Vagina (tissue), 2 donors: ENCODE data around the gene SPHK2. TPM values are rescaled to one million over a fixed set of nuclear protein-coding genes. Genes with fewer than 3 reads are reported as not detected.

Source experiments
- DNase-seq, 2 donors: peaks; one replicate each; pipeline ENCODE4 v3.0.0-alpha.2; 2017; ENCODE audit errors: extremely low spot score in 2 of 2
- H3K27ac ChIP-seq: fragments of 200-600 bp; sonication (generic); one replicate; pipeline ENCODE4 v1.5.1; 2019
- H3K27me3 ChIP-seq: fragments of 200-600 bp; sonication (generic); one replicate; pipeline ENCODE4 v1.5.1; 2019
- H3K36me3 ChIP-seq, 2 donors: fragments of 200-600 bp; sonication (generic); one replicate each; pipeline ENCODE4 v1.5.1; 2017 to 2019
- H3K4me1 ChIP-seq: fragments of 200-600 bp; sonication (generic); one replicate; pipeline ENCODE4 v1.5.1; 2019
- H3K4me3 ChIP-seq, 2 donors: fragments of 200-600 bp; sonication (generic); 1 replicate in 1 of 2; 2 replicates in 1 of 2; pipeline ENCODE4 v1.5.1; 2016 to 2019
- H3K9me3 ChIP-seq: fragments of 200-600 bp; sonication (generic); one replicate; pipeline ENCODE4 v1.5.1; 2019
- CTCF ChIP-seq, 3 experiments: fragments of 450-650 bp in 2 of 3; fragments of 200-600 bp in 1 of 3; sonication (generic) in 1 of 3; IDR thresholded peaks; one replicate each; pipeline ENCODE4 v1.5.1; 2017 to 2019; ENCODE audit warnings: antibody characterized with exemption in 3 of 3, mild to moderate bottlenecking in 2 of 3, moderate library complexity in 2 of 3
- POLR2A ChIP-seq, 2 donors: fragments of 450-650 bp; IDR thresholded peaks; one replicate each; pipeline ENCODE4 v1.6.1; 2017; ENCODE audit warnings: antibody characterized with exemption in 2 of 2, mild to moderate bottlenecking in 2 of 2, moderate library complexity in 2 of 2
- POLR2AphosphoS5 ChIP-seq, 2 donors: sonication (generic); formaldehyde crosslinking; IDR thresholded peaks; one replicate each; pipeline ENCODE4 v1.9.0; 2017; ENCODE audit warnings: antibody characterized with exemption in 2 of 2, mild to moderate bottlenecking in 2 of 2, low read depth in 1 of 2; ENCODE audit not compliant: insufficient read depth in 1 of 2
- intact Hi-C: fragments of 100-400 bp; cut with DNase I; formaldehyde crosslinking; loops from one replicate; pipeline ENCODE4 v1.15.1; 2023
- total RNA-seq: library from RNA; depleted of rRNA; stranded (reverse); fragments of >200 nt; gene quantifications from one replicate; pipeline ENCODE4 v1.2.3, GENCODE V29; 2016

The SPHK2 gene
- 19.9 TPM for total RNA-seq

- peaks cover 0 to 31% of the 10 kb centered on the region in 2 donors for H3K36me3 ChIP-seq
- TF ChIP-seq CTCF (IDR thresholded peaks at IDR 0.05): no peak
- peak in 1 of 2 donors; percentile 78 for TF ChIP-seq POLR2A (IDR thresholded peaks at IDR 0.05)
- peak; percentile 99 for TF ChIP-seq POLR2AphosphoS5 (IDR thresholded peaks at IDR 0.05; ENCODE audit: insufficient read depth in 1 of 2, low read depth in 1 of 2)
- H3K4me1 ChIP-seq: peaks cover 58% of the 10 kb centered on the region
- DNase-seq: peak; percentile 99 to 100
- H3K27ac ChIP-seq: peak within 1 kb of the TSS; percentile 93
- H3K9me3 ChIP-seq: no peaks in the 10 kb centered on the region
- intact Hi-C loops: no loop called here
- H3K27me3 ChIP-seq: no peaks in the 10 kb centered on the region
- peak within 1 kb of the TSS; percentile 64 to 95 for H3K4me3 ChIP-seq
Measured at GRCh38 chr19:48618916-48619691, at the start of gene SPHK2, which contains the start of gene RPL18. TSS of gene SPHK2 (plus strand) at chr19:48619506. CDS start at chr19:48620515, 1,009 bp downstream. TSS of gene RPL18 (minus strand) at chr19:48619178. CDS start at chr19:48619143, 35 bp downstream.

GRCh38 chr19:48569814-48570213 lies 49.5 kb upstream of the SPHK2 start:
- no peak overlapping the region for H3K27ac ChIP-seq
- intact Hi-C loops: no loop called here

GRCh38 chr19:48571378-48572162 lies 47.7 kb upstream of the SPHK2 start:
- no peaks in the 10 kb centered on the region for H3K9me3 ChIP-seq
- no peak for DNase-seq
- intact Hi-C loops: no loop called here
- H3K4me3 ChIP-seq: no peak overlapping the region
- no peaks in the 10 kb centered on the region for H3K36me3 ChIP-seq
- no peaks in the 10 kb centered on the region for H3K27me3 ChIP-seq
- no peak overlapping the region for H3K27ac ChIP-seq
- peaks cover 18% of the 10 kb centered on the region for H3K4me1 ChIP-seq
- no peak for TF ChIP-seq CTCF (IDR thresholded peaks at IDR 0.05)
- TF ChIP-seq POLR2A (IDR thresholded peaks at IDR 0.05): no peak
- no peak for TF ChIP-seq POLR2AphosphoS5 (IDR thresholded peaks at IDR 0.05; ENCODE audit: insufficient read depth in 1 of 2, low read depth in 1 of 2)

More at GRCh38 chr19:48569814-48570213, 49.5 kb upstream of the SPHK2 start:
- Histone ChIP-seq H3K4me1 (peaks cover 18% of the 10 kb centered on the region), H3K27me3 (no peaks in the 10 kb centered on the region), H3K4me3 (no peak overlapping the region), H3K9me3 (no peaks in the 10 kb centered on the region), H3K36me3 (no peaks in the 10 kb centered on the region)
- no peak for TF ChIP-seq POLR2A (IDR thresholded peaks at IDR 0.05)
- no peak for TF ChIP-seq POLR2AphosphoS5 (IDR thresholded peaks at IDR 0.05; ENCODE audit: insufficient read depth in 1 of 2, low read depth in 1 of 2)
- no peak for TF ChIP-seq CTCF (IDR thresholded peaks at IDR 0.05)
- DNase-seq: no peak

- Histone ChIP-seq H3K27ac (no peak overlapping the region), H3K4me1 (peaks cover 9% of the 10 kb centered on the region), H3K36me3 (no peaks in the 10 kb centered on the region), H3K27me3 (no peaks in the 10 kb centered on the region), H3K4me3 (no peak overlapping the region), H3K9me3 (no peaks in the 10 kb centered on the region)
- DNase-seq: no peak
- intact Hi-C loops: no loop called here
- TF ChIP-seq POLR2A (IDR thresholded peaks at IDR 0.05) (no peak), POLR2AphosphoS5 (IDR thresholded peaks at IDR 0.05; ENCODE audit: insufficient read depth in 1 of 2, low read depth in 1 of 2) (no peak), CTCF (IDR thresholded peaks at IDR 0.05) (no peak)
Measured at GRCh38 chr19:48573163-48573505, 46.2 kb upstream of the SPHK2 start.
